ENCODE results near the gene FOXL3.

FOXL3 gene

GRCh38 chr7:288671-289101 lies 1.3 kb upstream of the FOXL3 start (continued):
- no peak for TF ChIP-seq ZBTB11 (tag by site-specific recombination; conservative IDR thresholded peaks at IDR 0.05; ENCODE audit: low read depth)

GRCh38 chr7:289209-289755 lies 688 bp upstream of the FOXL3 start:
- no peak overlapping the region for H3K4me3 ChIP-seq (ENCODE audit: low read depth, low read length)
- ChIA-PET CTCF (no interaction called here), POLR2A (no interaction called here)
- TF ChIP-seq PRDM1 (tag by site-specific recombination; IDR thresholded peaks at IDR 0.05): no peak
- TF ChIP-seq ZNF280C (tag by site-specific recombination; IDR thresholded peaks at IDR 0.05): no peak
- no peak for TF ChIP-seq BCL6B (tag by site-specific recombination; IDR thresholded peaks at IDR 0.05)
- TF ChIP-seq ZNF768 (tag by site-specific recombination; IDR thresholded peaks at IDR 0.05): no peak
- no peak for TF ChIP-seq ZNF558 (tag by site-specific recombination; IDR thresholded peaks at IDR 0.05)
- TF ChIP-seq KLF10 (tag by site-specific recombination; IDR thresholded peaks at IDR 0.05): no peak
- no peak for TF ChIP-seq ZBTB17 (tag by site-specific recombination; IDR thresholded peaks at IDR 0.05)
- no peak for TF ChIP-seq ATF2 (tag by site-specific recombination; IDR thresholded peaks at IDR 0.05; ENCODE audit: low read depth)
- no peak for TF ChIP-seq ZBTB7A (tag by site-specific recombination; IDR thresholded peaks at IDR 0.05; ENCODE audit: low read depth)
- no peak for TF ChIP-seq ZNF776 (tag by site-specific recombination; IDR thresholded peaks at IDR 0.05; ENCODE audit: borderline replicate concordance)
- no peak for TF ChIP-seq SP7 (tag by site-specific recombination; IDR thresholded peaks at IDR 0.05)
- no peak for TF ChIP-seq ZNF600 (tag by site-specific recombination; IDR thresholded peaks at IDR 0.05)
- TF ChIP-seq ZBTB6 (tag by site-specific recombination; IDR thresholded peaks at IDR 0.05): no peak
- H3K36me3 ChIP-seq (ENCODE audit: control insufficient read depth in 2 of 2, insufficient read depth in 1 of 2, low read length in 2 of 2): no peaks in the 10 kb centered on the region
- H3K9me3 ChIP-seq (ENCODE audit: control insufficient read depth, insufficient read depth, low read depth, low read length): no peaks in the 10 kb centered on the region
- H3K27ac ChIP-seq (ENCODE audit: extremely low read depth, low read depth, low read length): no peak overlapping the region
- no peaks in the 10 kb centered on the region for H3K4me1 ChIP-seq (ENCODE audit: control insufficient read depth, insufficient read depth, low read length)
